A549 (cell line): ENCODE data around the gene HEXD.

Source experiments
- EP300 ChIP-seq, 2 experiments: fragments of >200 bp; sonication (Bioruptor Twin); formaldehyde crosslinking; IDR thresholded peaks; 2 replicates in 1 of 2; 3 replicates in 1 of 2; pipeline ENCODE4 v1.6.1; 2016 to 2017
- HOXB13 ChIP-seq: fragments of 250-450 bp; sonication (Bioruptor Pico); IDR thresholded peaks from 2 replicates; pipeline ENCODE4 v1.5.0; 2020; ENCODE audit warnings: low read depth, mild to moderate bottlenecking, moderate library complexity
- MAFK ChIP-seq: fragments of 450-650 bp; IDR thresholded peaks from 2 replicates; pipeline ENCODE4 v1.6.1; 2014; ENCODE audit not compliant: partially characterized antibody
- PHF8 ChIP-seq: fragments of 200-600 bp; sonication (generic); IDR thresholded peaks from 2 replicates; pipeline ENCODE4 v1.6.1; 2016; ENCODE audit warnings: low read depth, mild to moderate bottlenecking, antibody characterized with exemption, moderate library complexity, borderline replicate concordance
- POLR2A ChIP-seq: IDR thresholded peaks from 2 replicates; pipeline ENCODE4 v1.6.1; 2012; ENCODE audit warnings: mild to moderate bottlenecking, low read length
- RAD21 ChIP-seq, 2 experiments: fragments of >200 bp in 1 of 2; sonication (Bioruptor Twin) in 1 of 2; formaldehyde crosslinking in 1 of 2; IDR thresholded peaks in 1 of 2; conservative IDR thresholded peaks in 1 of 2; 2 replicates in 1 of 2; 3 replicates in 1 of 2; pipeline ENCODE4 v1.6.1; 2012 to 2018; ENCODE audit warnings: inconsistent platforms in 1 of 2
- REST ChIP-seq: fragments of 200-600 bp; sonication (generic); IDR thresholded peaks from 2 replicates; pipeline ENCODE4 v1.6.1; 2016; ENCODE audit warnings: antibody characterized with exemption, mild to moderate bottlenecking, moderate library complexity
- ZC3H11A ChIP-seq: fragments of 450-650 bp; IDR thresholded peaks from 2 replicates; pipeline ENCODE4 v1.6.1; 2014; ENCODE audit warnings: antibody characterized with exemption, mild to moderate bottlenecking
- TF ChIP-seq, protein P1 (sequence below): fragments of >200 bp; sonication (Bioruptor Twin); formaldehyde crosslinking; IDR thresholded peaks from 3 replicates; pipeline ENCODE4 v1.5.1; 2016
- TF ChIP-seq, protein P2 (sequence below): IDR thresholded peaks from 2 replicates; pipeline ENCODE4 v1.6.1; 2012

DNA sequence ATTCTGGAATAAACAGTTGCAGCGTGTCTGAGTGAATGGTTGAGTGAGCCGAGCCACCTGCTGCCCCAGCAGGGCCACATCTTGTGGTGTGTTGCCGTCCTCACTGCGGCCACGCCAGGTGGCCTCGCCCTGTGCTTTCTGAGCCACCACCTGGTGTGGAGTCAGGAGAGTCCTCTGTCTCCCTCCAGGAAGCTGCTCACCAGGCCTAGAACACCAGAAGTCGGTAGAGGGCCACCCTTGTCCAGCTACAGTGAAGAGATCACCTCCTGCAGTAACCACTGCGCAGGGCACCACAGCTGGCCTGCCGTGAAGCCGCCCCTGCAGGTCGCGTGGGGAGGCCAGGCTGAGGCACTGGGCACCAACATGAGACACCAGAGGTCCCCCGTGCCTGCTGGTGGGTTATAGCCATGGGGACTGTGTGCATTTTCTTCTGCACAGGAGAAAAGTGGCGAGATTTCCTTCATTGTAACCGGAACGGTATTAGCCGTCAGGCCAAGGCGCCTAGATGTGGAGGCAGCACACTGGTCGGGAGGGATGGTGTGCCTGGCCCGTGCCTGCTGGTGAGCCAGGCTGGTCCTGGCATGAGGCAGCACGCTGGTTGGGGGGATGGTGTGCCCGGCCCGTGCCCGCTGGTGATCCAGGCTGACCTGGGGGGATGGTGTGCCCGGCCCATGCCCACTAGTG, 72.5 kb downstream of the HEXD start:
- TF ChIP-seq, protein P1, sequence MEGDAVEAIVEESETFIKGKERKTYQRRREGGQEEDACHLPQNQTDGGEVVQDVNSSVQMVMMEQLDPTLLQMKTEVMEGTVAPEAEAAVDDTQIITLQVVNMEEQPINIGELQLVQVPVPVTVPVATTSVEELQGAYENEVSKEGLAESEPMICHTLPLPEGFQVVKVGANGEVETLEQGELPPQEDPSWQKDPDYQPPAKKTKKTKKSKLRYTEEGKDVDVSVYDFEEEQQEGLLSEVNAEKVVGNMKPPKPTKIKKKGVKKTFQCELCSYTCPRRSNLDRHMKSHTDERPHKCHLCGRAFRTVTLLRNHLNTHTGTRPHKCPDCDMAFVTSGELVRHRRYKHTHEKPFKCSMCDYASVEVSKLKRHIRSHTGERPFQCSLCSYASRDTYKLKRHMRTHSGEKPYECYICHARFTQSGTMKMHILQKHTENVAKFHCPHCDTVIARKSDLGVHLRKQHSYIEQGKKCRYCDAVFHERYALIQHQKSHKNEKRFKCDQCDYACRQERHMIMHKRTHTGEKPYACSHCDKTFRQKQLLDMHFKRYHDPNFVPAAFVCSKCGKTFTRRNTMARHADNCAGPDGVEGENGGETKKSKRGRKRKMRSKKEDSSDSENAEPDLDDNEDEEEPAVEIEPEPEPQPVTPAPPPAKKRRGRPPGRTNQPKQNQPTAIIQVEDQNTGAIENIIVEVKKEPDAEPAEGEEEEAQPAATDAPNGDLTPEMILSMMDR = no peak
- TF ChIP-seq POLR2A (no peak), REST (no peak), ZC3H11A (no peak), MAFK (no peak), PHF8 (no peak), RAD21 (conservative IDR thresholded peaks at IDR 0.05 in 1 of 2, IDR thresholded peaks at IDR 0.05 in 1 of 2) (no peak), HOXB13 (CRISPR knock-in tag) (no peak), EP300 (IDR thresholded peaks at IDR 0.05) (no peak)
- TF ChIP-seq, protein P2, sequence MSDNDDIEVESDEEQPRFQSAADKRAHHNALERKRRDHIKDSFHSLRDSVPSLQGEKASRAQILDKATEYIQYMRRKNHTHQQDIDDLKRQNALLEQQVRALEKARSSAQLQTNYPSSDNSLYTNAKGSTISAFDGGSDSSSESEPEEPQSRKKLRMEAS = no peak
